A549 (cell line): ENCODE data around the gene COL5A1. TPM values are rescaled to one million over a fixed set of nuclear protein-coding genes. Genes with fewer than 3 reads are reported as not detected.

Source experiments
- ATAC-seq, 2 experiments: fragments of 200-7000 bp in 1 of 2; fragments of >200 bp in 1 of 2; cut with Nextera tagmentation in 1 of 2; cut with Tn5 transposase in 1 of 2; 3 replicates each; pipeline versions ENCODE4 v1.8.0 to v1.9.1; 2018 to 2020; ENCODE audit warnings: mild to moderate bottlenecking in 1 of 2, moderate library complexity in 1 of 2
- CTCF ChIA-PET: fragments of 300-600 bp; sonication (Branson Sonifier 250); formaldehyde crosslinking; extraction: SDS; loops from one replicate; lab custom pipeline; 2021; ENCODE audit warnings: antibody characterized with exemption, inconsistent platforms; lab: Yijun Ruan, JAX
- POLR2A ChIA-PET: fragments of 350-600 bp; formaldehyde crosslinking; extraction: SDS; loops from one replicate; lab custom pipeline; 2021; ENCODE audit warnings: antibody characterized with exemption, inconsistent platforms; lab: Yijun Ruan, JAX
- DNase-seq, 2 experiments: peaks; one replicate each; pipeline versions ENCODE4 v3.0.0 to v3.0.0-alpha.2; 2011 to 2016; ENCODE audit warnings: low read depth in 1 of 2, low spot score in 1 of 2
- FAIRE-seq: peaks from 2 replicates; lab custom pipeline; 2011; peaks lifted over from hg19 to GRCh38; lab: Jason Lieb, UNC
- H3K27ac ChIP-seq, 2 experiments: fragments of >200 bp; sonication (Bioruptor Twin); formaldehyde crosslinking; 3 replicates each; pipeline ENCODE4 v1.5.1; 2016 to 2017
- H3K4me1 ChIP-seq: fragments of >200 bp; sonication (Bioruptor Twin); formaldehyde crosslinking; 3 replicates; pipeline ENCODE4 v1.6.1; 2016
- H3K4me2 ChIP-seq: fragments of >200 bp; sonication (Bioruptor Twin); formaldehyde crosslinking; 3 replicates; pipeline ENCODE4 v1.6.1; 2016
- H3K4me3 ChIP-seq: fragments of >200 bp; sonication (Bioruptor Twin); formaldehyde crosslinking; 3 replicates; pipeline ENCODE4 v1.5.1; 2016
- H3K9me3 ChIP-seq: fragments of >200 bp; sonication (Bioruptor Twin); formaldehyde crosslinking; 3 replicates; pipeline ENCODE4 v1.6.1; 2016
- BHLHE40 ChIP-seq: IDR thresholded peaks from 2 replicates; pipeline ENCODE4 v1.6.1; 2012; ENCODE audit warnings: low read depth, low read length, inconsistent platforms
- E2F6 ChIP-seq: IDR thresholded peaks from 2 replicates; pipeline ENCODE4 v1.6.1; 2012; ENCODE audit warnings: low read depth, borderline replicate concordance
- ELK1 ChIP-seq: fragments of 150-350 bp; IDR thresholded peaks from 2 replicates; pipeline ENCODE4 v1.6.1; 2014; ENCODE audit warnings: low read depth, mild to moderate bottlenecking, low read length
- EP300 ChIP-seq, 2 experiments: fragments of >200 bp; sonication (Bioruptor Twin); formaldehyde crosslinking; IDR thresholded peaks; 2 replicates in 1 of 2; 3 replicates in 1 of 2; pipeline ENCODE4 v1.6.1; 2016 to 2017
- ESRRA ChIP-seq: fragments of 150-350 bp; IDR thresholded peaks from 2 replicates; pipeline ENCODE4 v1.6.1; 2014; ENCODE audit warnings: mild to moderate bottlenecking, low read length, borderline replicate concordance
- FOSB ChIP-seq: fragments of 250-450 bp; sonication (Bioruptor Pico); IDR thresholded peaks from 2 replicates; pipeline ENCODE4 v1.5.0; 2020; ENCODE audit warnings: mild to moderate bottlenecking, moderate library complexity
- FOSL2 ChIP-seq, 2 experiments: fragments of 450-650 bp in 1 of 2; fragments of >200 bp in 1 of 2; sonication (Bioruptor Twin) in 1 of 2; formaldehyde crosslinking; IDR thresholded peaks; 2 replicates each; pipeline versions ENCODE4 v1.5.0 to v1.6.1; 2016 to 2020; ENCODE audit warnings: mild to moderate bottlenecking in 1 of 2, moderate library complexity in 1 of 2
- FOXS1 ChIP-seq: fragments of 250-450 bp; sonication (Bioruptor Pico); IDR thresholded peaks from 2 replicates; pipeline ENCODE4 v1.5.0; 2020; ENCODE audit warnings: mild to moderate bottlenecking, moderate library complexity
- GATA3 ChIP-seq: IDR thresholded peaks from 2 replicates; pipeline ENCODE4 v1.6.1; 2012; ENCODE audit warnings: borderline replicate concordance
- HDAC2 ChIP-seq: fragments of 200-600 bp; sonication (generic); IDR thresholded peaks from 2 replicates; pipeline ENCODE4 v1.6.1; 2016
- KDM5A ChIP-seq: fragments of 200-600 bp; sonication (generic); IDR thresholded peaks from 2 replicates; pipeline ENCODE4 v1.6.1; 2016; ENCODE audit warnings: antibody characterized with exemption, mild to moderate bottlenecking
- MAFK ChIP-seq: fragments of 450-650 bp; IDR thresholded peaks from 2 replicates; pipeline ENCODE4 v1.6.1; 2014; ENCODE audit not compliant: partially characterized antibody
- MAZ ChIP-seq: fragments of 150-350 bp; IDR thresholded peaks from 2 replicates; pipeline ENCODE4 v1.6.1; 2014; ENCODE audit warnings: antibody characterized with exemption, low read depth, low read length, borderline replicate concordance
- MYC ChIP-seq: IDR thresholded peaks from 2 replicates; pipeline ENCODE4 v1.6.1; 2012; ENCODE audit warnings: mild to moderate bottlenecking, inconsistent platforms, low read length, improper control_type of control experiment, borderline replicate concordance
- NPAS2 ChIP-seq: fragments of 250-450 bp; sonication (Bioruptor Pico); IDR thresholded peaks from 2 replicates; pipeline ENCODE4 v1.8.0; 2022; ENCODE audit warnings: mild to moderate bottlenecking, moderate library complexity, borderline replicate concordance
- POLR2AphosphoS2 ChIP-seq: conservative IDR thresholded peaks from 2 replicates; pipeline ENCODE4 v1.6.1; 2012; ENCODE audit warnings: low read length, improper control_type of control experiment, inconsistent platforms
- RCOR1 ChIP-seq: fragments of 150-350 bp; IDR thresholded peaks from 2 replicates; pipeline ENCODE4 v1.6.1; 2014; ENCODE audit warnings: antibody characterized with exemption, low read length, low read depth
- RNF2 ChIP-seq: fragments of 200-600 bp; sonication (generic); IDR thresholded peaks from 2 replicates; pipeline ENCODE4 v1.6.1; 2016; ENCODE audit warnings: low read depth, mild to moderate bottlenecking, antibody characterized with exemption, moderate library complexity, borderline replicate concordance
- TP53 ChIP-seq: fragments of 250-450 bp; sonication (Bioruptor Pico); IDR thresholded peaks from 2 replicates; pipeline ENCODE4 v1.5.0; 2021; ENCODE audit warnings: mild to moderate bottlenecking, moderate library complexity
- USF2 ChIP-seq: fragments of 450-650 bp; IDR thresholded peaks from 2 replicates; pipeline ENCODE4 v1.6.1; 2014; ENCODE audit warnings: antibody characterized with exemption
- ZNF302 ChIP-seq: fragments of 250-450 bp; sonication (Bioruptor Pico); IDR thresholded peaks from 2 replicates; pipeline ENCODE4 v1.9.0; 2021; ENCODE audit warnings: inconsistent platforms, mild to moderate bottlenecking, moderate library complexity
- ZSCAN20 ChIP-seq: fragments of 250-450 bp; sonication (Bioruptor Pico); IDR thresholded peaks from 2 replicates; pipeline ENCODE4 v1.8.0; 2022; ENCODE audit warnings: mild to moderate bottlenecking, moderate library complexity
- WGBS: methylation state at CpG from one replicate; pipeline ENCODE4 v1.1.6; 2017; ENCODE audit errors: missing lambda C conversion rate; 5-methylcytosine and 5-hydroxymethylcytosine counted together
- polyA plus RNA-seq, 4 experiments: library from polyadenylated mRNA; depleted of rRNA in 3 of 4; stranded (reverse); fragments of >200 nt; fragmentation: RNase III in 1 of 4; extraction: RNeasy Plus Mini Kit Qiagen cat#74134 plus additional on column Dnase treatment in 1 of 4; gene quantifications; 2 replicates in 3 of 4; 3 replicates in 1 of 4; pipeline ENCODE4 v1.2.3, GENCODE V29; 2011 to 2017
- TF ChIP-seq, protein P1 (sequence below): IDR thresholded peaks from 2 replicates; pipeline ENCODE4 v1.6.1; 2012

Gene COL5A1
- polyA plus RNA-seq, 2 of the 4 experiments (the other 2 are of a cell fraction), result 16.1 to 67.5 TPM

- Histone ChIP-seq H3K4me1 (no peaks in the 10 kb centered on the region), H3K4me3 (no peak overlapping the region), H3K27ac (no peak overlapping the region), H3K9me3 (no peaks in the 10 kb centered on the region), H3K4me2 (no peak overlapping the region)
- POLR2A ChIA-PET, result no interaction called here
- FAIRE-seq (no peak), ATAC-seq (no peak), DNase-seq (no peak)
- 84% methylated on average over 14 of the region's 14 CpGs for WGBS
- TF ChIP-seq RNF2, result no peak
- TF ChIP-seq ZNF302 (CRISPR knock-in tag), result no peak
- TF ChIP-seq MAFK, result peak; percentile 43
- no peak for TF ChIP-seq ELK1
- TF ChIP-seq, protein P1, sequence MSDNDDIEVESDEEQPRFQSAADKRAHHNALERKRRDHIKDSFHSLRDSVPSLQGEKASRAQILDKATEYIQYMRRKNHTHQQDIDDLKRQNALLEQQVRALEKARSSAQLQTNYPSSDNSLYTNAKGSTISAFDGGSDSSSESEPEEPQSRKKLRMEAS, result no peak
- no peak for TF ChIP-seq NPAS2
- TF ChIP-seq GATA3, result no peak
- TF ChIP-seq FOSB (CRISPR knock-in tag), result no peak
- TF ChIP-seq E2F6, result no peak
- CTCF ChIA-PET, result no interaction called here
Observed at GRCh38 chr9:134811673-134812342, 170.2 kb downstream of the COL5A1 start.

- no peak for DNase-seq
- TF ChIP-seq, protein P1, result no peak
- TF ChIP-seq RCOR1 (no peak), HDAC2 (no peak), TP53 (CRISPR knock-in tag) (no peak), FOSL2 (IDR thresholded peaks at IDR 0.05) (no peak), FOSL2 (CRISPR knock-in tag; IDR thresholded peaks at IDR 0.05) (no peak), POLR2AphosphoS2 (no peak), FOXS1 (CRISPR knock-in tag) (no peak), ESRRA (no peak), USF2 (no peak), KDM5A (no peak), EP300 (IDR thresholded peaks at IDR 0.05) (no peak), MYC (no peak), ZSCAN20 (no peak), GATA3 (no peak), BHLHE40 (no peak), MAZ (no peak)
- Histone ChIP-seq H3K4me3 (no peak overlapping the region), H3K27ac (no peak overlapping the region), H3K9me3 (no peaks in the 10 kb centered on the region), H3K4me1 (no peaks in the 10 kb centered on the region), H3K4me2 (no peak overlapping the region)
- CTCF ChIA-PET, result no interaction called here
- FAIRE-seq, result no peak
- no peak for ATAC-seq
- WGBS, result 85% methylated on average over 9 of the region's 11 CpGs
- POLR2A ChIA-PET, result no interaction called here
Observed at GRCh38 chr9:134812343-134812673, 170.7 kb downstream of the COL5A1 start.
